ENCODE results near the gene MYPOP.
A peak's percentile ranks its signal among the peaks of the same experiment; 100 is the strongest.

The MYPOP gene, protein sequence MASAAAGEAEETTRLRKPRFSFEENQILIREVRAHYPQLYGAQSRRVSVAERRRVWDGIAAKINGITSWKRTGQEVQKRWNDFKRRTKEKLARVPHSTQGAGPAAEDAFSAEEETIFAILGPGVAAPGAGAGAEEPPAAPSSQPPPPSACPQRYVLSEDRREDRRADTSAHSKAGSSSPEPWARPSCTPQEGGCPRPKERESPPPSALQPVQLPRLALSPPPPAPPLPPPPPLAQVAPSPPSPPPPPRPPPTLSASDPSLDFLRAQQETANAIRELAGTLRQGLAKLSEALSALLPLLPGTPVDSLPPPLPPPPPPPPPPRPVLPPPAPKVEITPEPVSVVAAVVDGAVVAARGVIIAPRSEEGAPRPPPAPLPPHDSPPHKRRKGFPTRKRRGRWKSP

GRCh38 chr19:45901912-45902650 lies at the start of gene MYPOP:
MYPOP (minus strand) TSS chr19:45902613; CDS start chr19:45901773, 840 bp downstream.
- peak; percentile 45 for DNase-seq

DNA sequence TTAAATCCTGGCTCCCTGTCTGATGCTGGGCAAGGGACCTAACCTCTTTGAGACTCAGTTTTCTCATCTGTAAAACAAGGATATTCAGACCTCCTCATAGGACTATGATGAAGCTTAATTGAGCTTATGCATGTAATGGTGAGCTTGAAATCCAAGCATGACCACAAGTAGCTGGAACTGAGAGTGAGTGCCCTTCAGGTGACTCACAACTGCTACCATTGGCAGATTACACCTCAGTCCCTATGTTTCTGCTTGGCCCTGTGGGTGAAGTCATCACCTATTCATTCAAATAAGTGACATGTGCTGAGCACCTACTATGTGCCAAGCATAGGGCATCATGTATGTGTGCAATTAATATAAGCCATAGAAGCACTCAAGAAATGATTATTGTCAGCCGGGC lies 45.5 kb upstream of the MYPOP start:
- DNase-seq = no peak

- no peak for DNase-seq
Observed at GRCh38 chr19:45940515-45940805, 38.0 kb upstream of the MYPOP start.

- DNase-seq = no peak
Observed at GRCh38 chr19:45939792-45940514, 37.5 kb upstream of the MYPOP start.

GRCh38 chr19:45938733-45939319 lies 36.4 kb upstream of the MYPOP start:
- no peak for DNase-seq

GRCh38 chr19:45935267-45935666 lies 32.9 kb upstream of the MYPOP start:
- DNase-seq = peak; percentile 49

GRCh38 chr19:45934551-45935230 lies 32.3 kb upstream of the MYPOP start:
- DNase-seq = peak; percentile 28

DNA sequence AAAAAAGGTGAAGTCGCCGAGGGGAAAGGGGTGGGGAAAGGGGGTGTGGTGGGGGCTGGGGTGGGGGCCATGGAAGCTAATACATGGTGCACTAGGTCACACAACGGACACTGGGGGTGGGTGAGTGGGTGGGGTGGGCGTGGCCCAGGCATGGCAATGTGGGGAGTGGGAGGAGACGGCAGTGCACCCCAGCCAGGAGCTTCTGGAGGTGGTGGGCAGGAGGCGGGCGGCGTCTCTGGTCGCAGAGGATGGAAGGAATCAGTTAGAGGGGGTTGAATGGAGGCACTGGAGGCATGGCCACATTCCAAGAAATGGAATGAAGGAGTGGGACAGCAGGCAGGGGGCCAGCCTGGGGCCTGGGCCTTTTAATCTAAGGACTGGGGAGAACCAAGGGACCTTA lies 31.3 kb upstream of the MYPOP start:
- no peak for DNase-seq

DNA sequence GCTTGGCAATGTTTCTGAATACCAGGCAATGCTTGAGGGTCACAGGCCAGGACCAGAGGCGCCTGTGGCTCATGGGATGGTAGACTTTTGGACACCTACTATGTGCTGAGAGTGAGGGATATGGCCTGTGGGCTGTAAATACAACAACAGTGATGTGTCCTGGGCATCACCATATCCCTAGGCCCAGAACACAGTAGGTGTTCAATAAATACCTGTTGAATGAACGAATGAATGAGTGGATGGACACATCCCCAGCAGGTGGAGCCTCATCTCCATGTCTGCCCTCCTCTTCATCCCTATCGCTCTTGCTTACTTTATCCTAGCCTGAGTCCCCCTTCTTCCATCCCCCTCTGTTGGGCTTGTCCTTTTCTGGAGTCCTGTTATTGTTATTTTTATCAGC lies 28.6 kb upstream of the MYPOP start:
- no peak for DNase-seq

DNA sequence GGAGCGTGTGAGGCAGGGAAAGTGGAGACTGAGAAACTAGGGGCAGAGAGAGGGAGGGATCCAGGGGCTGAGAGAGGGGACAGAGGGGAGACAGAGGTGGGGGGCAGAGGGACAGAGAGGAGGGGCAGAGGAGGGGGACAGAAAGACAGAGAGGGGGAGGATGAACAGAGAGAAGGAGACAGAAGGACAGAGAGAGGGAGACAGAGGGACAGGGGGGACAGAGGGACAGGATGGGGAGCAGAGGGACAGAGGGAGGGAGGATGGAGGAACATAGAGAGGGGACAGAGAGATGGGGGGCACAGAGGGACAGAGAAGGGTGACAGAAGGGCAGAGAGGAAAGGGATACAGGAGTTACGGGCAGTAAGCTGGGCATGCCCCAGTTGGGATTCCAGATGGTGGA lies 26.8 kb upstream of the MYPOP start:
- no peak for DNase-seq

- peak; percentile 97 for DNase-seq
Observed at GRCh38 chr19:45927565-45928261, 25.3 kb upstream of the MYPOP start.

DNA sequence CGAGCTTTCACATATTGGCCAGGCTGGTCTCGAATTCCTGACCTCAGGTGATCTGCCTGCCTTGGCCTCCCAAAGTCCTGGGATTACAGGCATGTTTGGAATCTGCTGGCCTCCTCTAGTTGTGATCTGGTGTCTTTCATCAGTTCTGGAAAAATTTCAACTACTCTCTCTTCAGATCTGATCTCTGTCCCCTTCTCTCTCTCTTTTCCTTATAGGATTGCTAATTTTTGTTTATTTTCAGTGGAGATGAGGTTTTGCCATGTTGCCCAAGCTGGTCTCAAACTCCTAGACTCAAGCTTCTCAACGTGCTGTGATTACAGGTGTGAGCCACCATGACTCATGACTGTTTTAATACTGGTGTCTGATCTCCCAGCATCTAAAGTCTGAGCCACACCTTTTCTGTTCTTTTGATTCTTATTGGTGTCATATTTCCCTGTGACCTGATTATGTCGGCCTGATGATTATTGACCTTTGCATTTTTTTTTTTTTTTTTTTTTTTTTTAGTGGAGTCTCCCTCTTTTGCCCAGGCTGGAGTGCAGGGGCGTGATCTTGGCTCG lies 22.6 kb upstream of the MYPOP start:
- no peak for DNase-seq

DNA sequence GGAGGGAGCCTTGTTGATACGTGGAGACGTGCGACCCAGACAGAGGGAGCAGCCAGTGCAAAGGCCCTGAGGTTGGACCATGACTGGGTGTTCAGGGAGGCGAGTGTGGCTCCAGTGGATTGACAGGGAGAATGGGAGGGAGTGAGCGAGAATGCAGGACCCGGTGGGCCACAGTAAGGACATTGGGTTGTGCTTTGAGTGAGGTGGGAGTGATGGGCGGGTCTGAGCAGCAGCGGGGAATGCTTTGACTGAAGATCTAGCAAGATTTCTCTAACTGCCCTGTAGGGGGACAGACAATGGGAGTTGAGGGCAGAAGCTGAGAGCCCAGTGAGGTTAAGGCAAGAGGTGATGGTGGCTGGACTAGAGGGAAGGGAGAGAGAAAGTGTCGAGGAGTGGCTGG lies 19.9 kb upstream of the MYPOP start:
- DNase-seq = peak; percentile 27

DNA sequence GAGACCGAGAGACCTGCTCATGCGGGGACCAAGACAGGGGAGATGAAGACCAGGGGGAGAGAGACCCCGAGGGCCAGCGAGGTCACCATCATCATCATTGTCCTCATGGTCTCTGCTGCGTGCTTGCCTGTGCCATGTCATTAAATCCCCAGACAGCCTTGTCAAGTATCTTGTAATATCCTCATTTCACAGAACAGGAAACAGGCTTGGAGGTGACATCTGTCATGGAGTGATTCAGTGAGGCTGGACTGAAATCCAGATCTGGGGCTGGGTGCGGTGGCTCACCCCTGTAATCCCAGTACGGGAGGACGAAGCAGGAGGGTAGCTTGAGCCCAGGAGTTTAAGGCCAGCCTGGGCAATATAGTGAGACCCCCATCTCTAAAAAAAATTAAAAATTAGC lies 18.0 kb upstream of the MYPOP start:
- DNase-seq = peak; percentile 50

GRCh38 chr19:45919678-45920077 lies 17.3 kb upstream of the MYPOP start:
- no peak for DNase-seq

DNA sequence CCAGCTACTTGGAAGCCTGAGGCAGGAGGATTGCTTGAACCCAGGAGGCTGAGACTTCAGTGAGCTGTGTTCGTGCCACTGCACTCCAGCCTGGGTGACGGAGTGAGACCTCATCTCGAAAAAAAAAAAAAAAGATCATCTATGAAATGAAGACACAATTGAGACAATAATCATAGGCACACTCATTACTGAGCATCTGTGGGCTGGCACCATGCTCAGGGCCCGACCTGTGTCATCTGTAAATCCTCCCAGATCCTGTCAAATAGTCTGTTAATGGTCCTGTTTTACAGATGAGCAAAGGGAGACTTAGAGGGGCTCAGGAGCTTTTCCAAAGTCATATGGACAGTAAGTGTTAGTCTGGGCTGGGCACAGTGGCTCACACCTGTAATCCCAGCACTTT lies 16.3 kb upstream of the MYPOP start:
- no peak for DNase-seq

DNA sequence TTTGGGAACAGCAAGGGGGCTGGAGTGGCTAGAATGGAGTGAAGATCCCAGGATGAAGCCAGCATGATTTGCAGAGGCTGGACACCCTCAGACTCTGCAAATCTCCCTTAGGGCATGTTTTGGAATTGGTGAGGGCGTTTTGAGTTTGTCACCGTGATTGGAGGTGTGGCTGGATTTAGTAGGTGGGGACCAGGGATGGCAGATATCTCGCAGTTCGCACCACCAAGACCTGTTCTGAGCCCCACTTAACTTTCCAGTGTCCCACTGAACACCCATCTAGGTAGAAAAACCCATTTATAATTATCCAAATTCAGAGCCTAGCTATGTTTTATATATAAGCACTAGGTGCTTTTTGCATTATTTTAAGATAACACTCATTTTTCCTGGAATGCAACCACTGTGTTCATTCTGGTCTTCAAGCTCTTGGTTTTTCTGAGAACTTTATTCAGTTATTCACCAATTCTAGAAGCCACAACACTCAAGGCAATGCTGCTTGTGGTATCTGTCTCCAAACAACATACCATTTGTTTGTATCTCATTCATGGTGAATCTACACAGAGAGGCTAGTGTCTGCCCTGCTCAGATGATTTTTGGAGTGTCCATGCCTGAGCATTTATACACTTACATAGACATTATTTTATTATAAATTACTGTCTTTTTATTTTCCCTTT lies 15.1 kb upstream of the MYPOP start:
- peak; percentile 91 for DNase-seq

DNA sequence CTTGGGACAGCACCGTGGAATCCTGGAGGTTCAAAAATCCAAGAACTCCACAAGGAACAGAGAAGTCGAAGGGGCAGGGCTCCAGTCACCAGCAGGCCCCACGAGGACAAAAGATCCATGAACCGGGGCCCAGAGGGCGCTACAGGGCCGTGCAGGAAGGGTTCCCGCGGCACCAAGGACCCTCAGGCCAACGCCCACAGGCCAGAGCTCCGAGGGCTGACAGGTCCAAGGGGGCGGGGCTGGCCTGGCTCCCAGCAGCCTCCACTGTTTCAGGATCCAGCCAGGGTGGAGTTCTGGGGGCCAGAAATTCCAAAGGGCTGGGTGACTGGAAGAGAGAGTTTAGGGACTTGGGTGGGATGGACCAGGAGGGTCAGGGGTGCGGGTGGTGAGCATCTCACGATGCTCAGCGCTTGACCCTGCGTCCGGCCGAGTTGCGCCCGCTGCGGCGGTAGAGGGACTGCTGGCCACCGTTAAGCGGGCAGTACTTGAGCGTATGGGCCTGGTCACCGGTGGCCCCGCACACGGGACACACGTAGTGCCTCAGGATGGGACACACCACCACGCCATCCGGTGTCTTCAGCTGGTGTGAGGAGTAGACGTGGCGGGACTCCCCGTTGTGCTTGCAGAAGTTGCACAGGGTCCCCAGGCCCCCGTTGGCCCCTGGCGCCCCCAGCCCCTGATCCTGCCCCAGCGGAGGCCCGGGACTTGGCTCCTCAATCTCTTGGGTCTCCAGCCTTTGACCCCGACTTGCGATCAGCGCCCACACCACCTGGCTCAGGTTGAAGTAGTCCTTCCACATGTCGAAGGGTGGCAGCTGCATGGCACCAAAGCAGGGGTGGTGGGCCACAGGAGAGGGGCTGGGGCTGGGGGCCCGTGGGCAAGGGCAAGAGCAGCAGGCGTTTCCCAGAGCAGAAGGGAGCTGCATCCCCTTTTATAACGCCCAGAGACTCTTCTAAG lies 11.7 kb upstream of the MYPOP start, which contains the start of gene NANOS2:
TSS of gene NANOS2 (minus strand) at position 905 of the 957 bp plus-strand sequence. CDS start at position 820, 85 bp downstream.
- peak; percentile 68 for DNase-seq

GRCh38 chr19:45911291-45911690 lies 8.9 kb upstream of the MYPOP start:
- DNase-seq = no peak

- no peak for DNase-seq
Observed at GRCh38 chr19:45908956-45909355, 6.5 kb upstream of the MYPOP start.
